ENCODE measurements around the gene MIB1.

MIB1 gene

DNA sequence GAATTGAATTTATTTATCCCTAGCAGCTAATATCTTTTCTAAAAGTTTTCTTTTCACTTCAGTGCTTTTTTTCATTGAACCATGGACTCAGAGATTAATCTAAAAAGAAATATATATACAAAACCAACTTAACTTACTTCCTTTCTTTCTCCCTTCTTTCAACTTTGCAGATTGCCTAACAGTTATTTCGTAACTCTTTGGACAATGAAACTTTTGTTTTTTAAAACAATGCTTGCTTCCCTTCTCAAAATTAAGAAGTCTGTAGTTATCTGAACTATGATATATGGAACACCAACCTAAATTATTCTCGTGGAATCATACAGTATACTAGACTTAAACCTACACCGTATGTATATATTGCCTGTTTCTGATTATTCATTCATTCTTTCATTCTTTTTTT, 62.9 kb downstream of the MIB1 start:
- Histone ChIP-seq H3K27ac (no peak overlapping the region), H3K36me3 (replicated peaks) (no peaks in the 10 kb centered on the region), H3K27me3 (replicated peaks) (no peaks in the 10 kb centered on the region), H3K4me3 (ENCODE audit: low read depth, low read length) (no peak overlapping the region)
- in situ Hi-C loops (cut with HindIII; ENCODE audit: low pct_ligation_motif_present, low sequenced_read_pairs): no loop called here
- TF ChIP-seq, protein P1, sequence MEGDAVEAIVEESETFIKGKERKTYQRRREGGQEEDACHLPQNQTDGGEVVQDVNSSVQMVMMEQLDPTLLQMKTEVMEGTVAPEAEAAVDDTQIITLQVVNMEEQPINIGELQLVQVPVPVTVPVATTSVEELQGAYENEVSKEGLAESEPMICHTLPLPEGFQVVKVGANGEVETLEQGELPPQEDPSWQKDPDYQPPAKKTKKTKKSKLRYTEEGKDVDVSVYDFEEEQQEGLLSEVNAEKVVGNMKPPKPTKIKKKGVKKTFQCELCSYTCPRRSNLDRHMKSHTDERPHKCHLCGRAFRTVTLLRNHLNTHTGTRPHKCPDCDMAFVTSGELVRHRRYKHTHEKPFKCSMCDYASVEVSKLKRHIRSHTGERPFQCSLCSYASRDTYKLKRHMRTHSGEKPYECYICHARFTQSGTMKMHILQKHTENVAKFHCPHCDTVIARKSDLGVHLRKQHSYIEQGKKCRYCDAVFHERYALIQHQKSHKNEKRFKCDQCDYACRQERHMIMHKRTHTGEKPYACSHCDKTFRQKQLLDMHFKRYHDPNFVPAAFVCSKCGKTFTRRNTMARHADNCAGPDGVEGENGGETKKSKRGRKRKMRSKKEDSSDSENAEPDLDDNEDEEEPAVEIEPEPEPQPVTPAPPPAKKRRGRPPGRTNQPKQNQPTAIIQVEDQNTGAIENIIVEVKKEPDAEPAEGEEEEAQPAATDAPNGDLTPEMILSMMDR (IDR thresholded peaks at IDR 0.05; ENCODE audit: low read depth, low read length, missing control alignments): no peak
- DNase-seq: no peak

DNA sequence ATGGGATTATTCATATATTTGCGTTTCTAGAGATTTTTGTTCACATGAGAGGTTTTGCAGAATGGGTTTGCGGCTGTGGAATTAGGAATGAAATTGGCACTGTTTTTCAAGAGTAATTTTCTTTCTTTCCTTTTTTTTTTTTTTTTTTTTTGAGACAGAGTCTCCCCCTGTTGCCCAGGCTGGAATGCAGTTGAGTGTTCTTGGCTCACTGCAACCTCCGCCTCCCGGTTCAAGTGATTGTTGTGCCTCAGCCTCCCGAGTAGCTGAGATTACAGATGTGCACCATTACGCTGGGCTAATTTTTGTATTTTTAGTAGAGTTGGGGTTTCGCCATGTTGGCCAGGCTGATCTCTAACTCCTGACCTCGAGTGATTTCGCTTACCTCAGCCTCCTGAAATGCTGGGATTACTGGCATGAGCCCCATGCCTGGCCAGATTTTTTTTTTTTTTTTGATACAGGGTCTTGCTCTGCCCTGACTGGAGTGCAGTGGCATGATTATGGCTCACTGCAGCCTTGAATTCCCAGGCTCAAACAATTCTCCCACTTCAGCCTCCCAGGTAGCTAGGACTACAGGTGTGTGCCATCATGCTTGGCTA, 65.3 kb downstream of the MIB1 start:
- no peak for DNase-seq
- Histone ChIP-seq H3K27ac (no peak overlapping the region), H3K36me3 (replicated peaks) (peaks cover 6% of the 10 kb centered on the region), H3K4me3 (ENCODE audit: low read depth, low read length) (no peak overlapping the region), H3K27me3 (replicated peaks) (no peaks in the 10 kb centered on the region)
- in situ Hi-C loops (cut with HindIII; ENCODE audit: low pct_ligation_motif_present, low sequenced_read_pairs): no loop called here
- TF ChIP-seq, protein P1 (IDR thresholded peaks at IDR 0.05; ENCODE audit: low read depth, low read length, missing control alignments): no peak

DNA sequence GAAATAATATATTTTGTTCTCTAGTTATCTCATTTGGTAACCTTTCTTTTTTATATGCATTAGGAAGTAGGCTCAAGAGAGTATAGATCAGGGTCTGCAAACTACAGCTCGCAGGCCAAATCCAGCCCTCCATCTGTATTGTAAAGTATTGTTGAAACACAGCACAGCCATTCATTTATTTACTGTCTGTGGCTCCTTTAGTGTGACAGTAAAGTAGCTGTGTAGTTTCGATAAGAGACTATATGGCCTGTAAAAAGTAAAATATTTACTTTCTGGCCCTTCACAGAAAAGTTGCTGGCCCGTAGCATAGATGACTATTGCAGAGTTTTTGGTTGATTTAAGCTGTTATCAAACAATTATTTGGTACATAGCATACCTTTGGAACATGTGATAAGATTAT, 67.6 kb downstream of the MIB1 start:
- no peak overlapping the region for H3K27ac ChIP-seq
- no peak overlapping the region for H3K4me3 ChIP-seq (ENCODE audit: low read depth, low read length)
- in situ Hi-C loops (cut with HindIII; ENCODE audit: low pct_ligation_motif_present, low sequenced_read_pairs): no loop called here
- TF ChIP-seq, protein P1 (IDR thresholded peaks at IDR 0.05; ENCODE audit: low read depth, low read length, missing control alignments): no peak
- peaks cover 6% of the 10 kb centered on the region for H3K36me3 ChIP-seq (replicated peaks)
- DNase-seq: no peak
- no peaks in the 10 kb centered on the region for H3K27me3 ChIP-seq (replicated peaks)

DNA sequence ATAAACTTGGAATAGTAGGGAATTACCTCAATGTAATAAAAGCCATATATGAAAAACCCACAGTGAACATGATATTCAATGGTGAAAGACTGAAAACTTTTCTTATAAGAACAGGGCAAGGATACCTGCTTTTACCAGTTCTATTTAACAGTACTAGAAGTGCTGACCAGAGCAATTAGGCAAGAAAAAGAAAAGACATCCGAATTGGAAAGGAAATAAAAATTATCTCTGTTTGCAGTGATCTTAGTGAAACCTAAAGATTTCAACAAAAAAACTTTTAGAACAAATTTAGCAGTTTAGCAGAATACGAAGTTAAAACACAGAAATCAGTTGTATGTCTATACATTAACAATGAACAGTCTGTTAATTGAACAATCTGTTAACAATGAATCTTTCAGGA, 69.1 kb downstream of the MIB1 start:
- TF ChIP-seq, protein P1 (IDR thresholded peaks at IDR 0.05; ENCODE audit: low read depth, low read length, missing control alignments): no peak
- peaks cover 6% of the 10 kb centered on the region for H3K36me3 ChIP-seq (replicated peaks)
- no peak for DNase-seq
- H3K27ac ChIP-seq: no peak overlapping the region
- H3K27me3 ChIP-seq (replicated peaks): no peaks in the 10 kb centered on the region
- in situ Hi-C loops (cut with HindIII; ENCODE audit: low pct_ligation_motif_present, low sequenced_read_pairs): no loop called here
- no peak overlapping the region for H3K4me3 ChIP-seq (ENCODE audit: low read depth, low read length)

DNA sequence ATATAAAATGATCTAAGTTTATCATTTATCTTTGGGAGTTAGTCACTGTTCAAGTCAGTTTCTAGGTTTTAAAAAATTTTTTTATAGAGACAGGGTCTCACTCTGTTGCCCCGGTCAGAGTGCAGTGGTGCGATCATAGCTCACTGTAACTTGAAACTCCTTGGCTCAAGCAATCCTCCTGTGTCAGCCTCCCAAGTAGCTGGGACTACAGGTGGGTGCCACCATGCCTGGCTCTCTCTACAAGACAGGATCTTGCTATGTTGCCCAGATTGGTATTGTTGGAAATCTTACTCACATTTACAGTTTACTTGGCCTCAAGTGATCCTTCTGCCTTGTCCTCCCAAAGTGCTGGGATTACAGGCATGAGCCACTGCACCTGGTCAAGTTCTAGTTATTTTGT, 74.5 kb downstream of the MIB1 start:
- Histone ChIP-seq H3K27me3 (replicated peaks) (no peaks in the 10 kb centered on the region), H3K36me3 (replicated peaks) (peaks cover 6% of the 10 kb centered on the region), H3K27ac (no peak overlapping the region), H3K4me3 (ENCODE audit: low read depth, low read length) (no peak overlapping the region)
- TF ChIP-seq, protein P1 (IDR thresholded peaks at IDR 0.05; ENCODE audit: low read depth, low read length, missing control alignments): no peak
- in situ Hi-C loops (cut with HindIII; ENCODE audit: low pct_ligation_motif_present, low sequenced_read_pairs): no loop called here
- DNase-seq: no peak
